LNCAP (cell line): ENCODE results near the gene AQP7.
"Not testable (repeated sequence)": the region's sequence is repeated elsewhere in the genome, so short reads cannot be mapped to it uniquely, and the experiment has no call there.

Source experiments
- CTCF ChIP-seq: fragments of 450-650 bp; IDR thresholded peaks from 2 replicates; pipeline ENCODE4 v1.5.1; 2017; ENCODE audit warnings: mild to moderate bottlenecking

Gene AQP7

DNA sequence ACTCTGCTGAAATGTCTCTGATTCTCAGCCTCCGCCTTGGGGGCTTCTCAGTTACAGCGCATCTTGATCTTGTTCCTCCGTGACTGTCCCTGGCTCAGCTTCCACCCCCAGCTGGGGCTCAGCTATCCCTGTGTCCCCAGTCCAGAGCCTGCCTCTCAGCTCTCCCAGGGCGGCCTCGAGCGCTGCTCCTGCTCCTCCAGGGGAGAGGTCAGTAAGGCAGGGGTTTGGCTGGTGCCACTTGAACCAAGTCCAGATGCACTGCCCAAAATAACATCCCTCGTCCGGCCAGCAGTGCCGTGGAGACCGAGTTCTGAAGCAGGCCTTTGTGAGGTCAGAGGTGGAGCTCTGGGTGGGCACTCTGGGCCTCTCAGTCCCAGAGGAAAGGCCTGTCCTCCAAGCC, at the start of gene AQP7:
Gene AQP7 (minus strand): TSS at position 198 of the 400 bp plus-strand sequence. CDS start 1,306 bp downstream, outside the sequence.
- TF ChIP-seq CTCF: not testable (repeated sequence)

DNA sequence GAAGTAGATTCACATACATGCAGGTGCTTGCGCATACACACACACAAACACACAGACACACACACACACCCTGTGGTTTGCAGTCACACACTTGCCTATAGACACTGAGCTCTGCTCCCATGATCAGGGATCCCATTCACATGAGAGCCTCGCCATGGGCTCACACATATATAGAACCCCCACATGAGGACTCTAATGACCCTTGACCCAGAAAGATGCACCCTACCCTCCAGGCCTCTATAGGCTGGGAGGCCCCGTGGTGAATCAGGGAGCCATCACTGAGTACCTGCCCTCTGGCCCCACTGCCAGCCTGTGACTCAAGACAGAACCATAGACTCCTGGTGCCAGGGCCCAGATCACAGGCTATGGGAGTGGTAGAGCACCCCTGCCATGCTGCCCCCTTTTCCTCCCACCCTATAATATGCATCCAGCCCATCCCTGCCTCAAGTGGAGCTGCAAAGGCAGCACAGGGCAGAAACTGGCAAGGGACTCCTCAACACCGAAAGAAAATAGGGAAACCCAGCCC, 48.3 kb upstream of the AQP7 start:
- TF ChIP-seq CTCF: no peak

DNA sequence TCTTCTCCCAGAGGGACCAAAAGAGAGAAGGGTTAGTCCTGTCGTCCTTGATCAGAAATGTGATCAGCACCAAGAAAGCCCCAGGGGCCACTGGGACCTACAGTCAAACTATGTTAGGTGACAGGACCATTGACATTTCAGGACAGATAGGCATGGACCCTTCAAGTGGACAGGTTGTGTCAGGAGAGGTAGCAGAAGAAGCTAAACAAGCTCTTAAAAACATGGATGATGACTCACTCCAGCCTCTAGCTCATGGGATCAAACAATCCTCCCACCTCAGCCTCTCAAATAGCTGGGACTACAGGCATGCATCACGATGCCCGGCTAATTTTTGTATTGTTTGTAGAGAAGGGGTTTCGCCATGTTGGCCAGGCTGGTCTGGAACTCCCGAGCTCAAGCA, 47.3 kb upstream of the AQP7 start:
- no peak for TF ChIP-seq CTCF

GRCh38 chr9:33447799-33448553, 45.6 kb upstream of the AQP7 start:
- no peak for TF ChIP-seq CTCF

DNA sequence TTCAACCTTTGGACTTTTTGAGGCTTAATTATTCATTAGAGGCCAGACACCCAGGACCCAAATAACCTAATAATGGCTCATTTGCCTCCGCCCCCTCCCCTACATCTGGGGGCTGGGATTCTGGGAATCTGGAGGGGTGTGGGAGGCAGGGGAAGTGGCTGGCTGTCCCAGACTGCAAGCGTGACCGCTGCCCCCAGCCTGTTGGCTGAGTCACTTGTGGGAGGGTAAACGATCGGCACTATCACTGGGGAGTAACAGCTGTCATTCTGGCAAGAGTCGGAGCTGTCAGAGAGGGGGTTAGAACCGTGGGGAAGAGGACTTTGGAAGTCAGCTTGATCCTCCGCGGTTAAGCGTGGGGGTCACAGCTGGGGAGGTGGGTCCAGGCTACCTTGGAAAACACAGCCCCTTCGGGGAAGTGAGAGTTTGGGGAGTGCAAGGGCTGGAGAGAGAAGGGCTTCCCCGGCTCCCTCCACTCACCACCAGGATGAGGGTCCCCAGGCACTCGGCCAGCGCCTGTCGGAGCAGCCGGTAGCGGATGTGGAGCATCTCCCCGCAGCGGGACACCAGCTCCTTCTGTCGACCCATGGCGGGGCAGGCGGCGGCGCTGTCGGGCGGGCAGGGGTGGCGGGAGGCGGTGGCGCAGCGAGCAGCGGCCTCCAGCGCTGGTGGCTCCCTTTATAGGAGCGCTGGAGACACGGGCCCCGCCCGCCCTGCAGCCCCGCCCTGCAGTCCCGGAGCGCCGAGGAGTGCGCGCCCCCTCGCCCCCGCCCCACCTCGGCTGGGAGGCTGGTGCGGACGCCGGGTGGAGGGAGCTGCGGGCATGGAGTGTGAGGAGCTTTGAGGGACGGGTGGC, 44.8 kb upstream of the AQP7 start, which contains the start of gene AQP3:
Gene AQP3 (minus strand): TSS at position 648 of the 853 bp plus-strand sequence. CDS start 63 bp downstream, at position 585.
- no peak for TF ChIP-seq CTCF

DNA sequence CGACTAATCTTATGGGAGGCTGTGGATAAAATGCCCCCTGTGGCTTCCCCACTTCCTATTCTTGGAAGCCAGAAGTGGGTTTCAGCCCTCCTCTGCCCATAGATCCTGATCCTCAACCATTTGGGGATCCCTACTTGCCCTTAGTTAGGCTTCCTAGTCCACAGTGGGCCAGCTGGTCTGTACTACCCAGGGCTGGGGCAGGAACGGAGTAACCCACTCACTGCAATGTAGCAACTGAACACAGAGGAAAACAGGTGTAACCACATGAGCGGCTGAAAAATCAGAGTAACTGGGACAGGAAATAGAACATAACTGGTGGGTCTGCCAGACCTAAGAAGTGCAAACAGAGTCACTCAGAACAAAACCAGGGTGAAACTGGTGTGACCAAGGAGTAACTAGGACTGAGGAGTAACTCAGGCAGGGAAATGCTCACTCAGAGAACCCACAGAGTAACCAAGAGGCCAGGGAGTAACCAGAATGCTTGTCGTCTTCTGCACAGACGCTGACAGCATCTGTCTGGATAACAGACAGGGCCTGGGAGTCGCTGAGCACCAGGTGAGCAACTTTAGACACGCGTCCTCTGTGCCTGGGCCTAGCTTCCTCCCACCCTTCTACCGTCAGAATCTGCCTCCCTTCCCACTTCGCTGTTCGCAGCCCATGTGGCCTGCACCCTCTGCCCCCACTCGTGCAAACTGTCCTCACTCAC, 44.0 kb upstream of the AQP7 start:
- no peak for TF ChIP-seq CTCF
